Osteocyte (in vitro differentiated cells): ENCODE results near the gene NUDT22. TPM values are rescaled to one million over a fixed set of nuclear protein-coding genes. Genes with fewer than 3 reads are reported as not detected.

ENCODE experiments used
- DNase-seq: peaks from one replicate; pipeline ENCODE4 v3.0.0; 2021; ENCODE audit warnings: mixed read lengths; ENCODE audit not compliant: unreplicated experiment; ENCODE audit errors: extremely low spot score
- H3K27ac Mint-ChIP-seq: one replicate; pipeline ENCODE4 v1.8.0; 2021; ENCODE audit warnings: mild to moderate bottlenecking, mixed read lengths; ENCODE audit not compliant: unreplicated experiment
- H3K27me3 Mint-ChIP-seq: one replicate; pipeline ENCODE4 v1.8.0; 2021; ENCODE audit warnings: mixed read lengths; ENCODE audit not compliant: unreplicated experiment
- H3K36me3 Mint-ChIP-seq: one replicate; pipeline ENCODE4 v1.8.0; 2021; ENCODE audit warnings: mixed read lengths; ENCODE audit not compliant: unreplicated experiment
- H3K4me1 Mint-ChIP-seq: one replicate; pipeline ENCODE4 v1.8.0; 2021; ENCODE audit warnings: mixed read lengths; ENCODE audit not compliant: unreplicated experiment
- H3K4me3 Mint-ChIP-seq: one replicate; pipeline ENCODE4 v1.8.0; 2021; ENCODE audit warnings: mild to moderate bottlenecking, moderate library complexity, mixed read lengths; ENCODE audit not compliant: unreplicated experiment
- H3K9me3 Mint-ChIP-seq: one replicate; pipeline ENCODE4 v1.8.0; 2021; ENCODE audit warnings: mixed read lengths; ENCODE audit not compliant: unreplicated experiment
- total RNA-seq: library from RNA; stranded (reverse); gene quantifications from 2 replicates; pipeline ENCODE4 v1.2.1, GENCODE V29; 2021
- TF ChIP-seq, protein P1 (sequence below): fragments of 200-600 bp; sonication (generic); IDR thresholded peaks from 2 replicates; pipeline ENCODE4 v1.5.0; 2021; ENCODE audit warnings: antibody characterized with exemption, mild to moderate bottlenecking, moderate library complexity

The NUDT22 gene
- total RNA-seq, 1 donor from 2014 or later: 46.8 TPM

DNA sequence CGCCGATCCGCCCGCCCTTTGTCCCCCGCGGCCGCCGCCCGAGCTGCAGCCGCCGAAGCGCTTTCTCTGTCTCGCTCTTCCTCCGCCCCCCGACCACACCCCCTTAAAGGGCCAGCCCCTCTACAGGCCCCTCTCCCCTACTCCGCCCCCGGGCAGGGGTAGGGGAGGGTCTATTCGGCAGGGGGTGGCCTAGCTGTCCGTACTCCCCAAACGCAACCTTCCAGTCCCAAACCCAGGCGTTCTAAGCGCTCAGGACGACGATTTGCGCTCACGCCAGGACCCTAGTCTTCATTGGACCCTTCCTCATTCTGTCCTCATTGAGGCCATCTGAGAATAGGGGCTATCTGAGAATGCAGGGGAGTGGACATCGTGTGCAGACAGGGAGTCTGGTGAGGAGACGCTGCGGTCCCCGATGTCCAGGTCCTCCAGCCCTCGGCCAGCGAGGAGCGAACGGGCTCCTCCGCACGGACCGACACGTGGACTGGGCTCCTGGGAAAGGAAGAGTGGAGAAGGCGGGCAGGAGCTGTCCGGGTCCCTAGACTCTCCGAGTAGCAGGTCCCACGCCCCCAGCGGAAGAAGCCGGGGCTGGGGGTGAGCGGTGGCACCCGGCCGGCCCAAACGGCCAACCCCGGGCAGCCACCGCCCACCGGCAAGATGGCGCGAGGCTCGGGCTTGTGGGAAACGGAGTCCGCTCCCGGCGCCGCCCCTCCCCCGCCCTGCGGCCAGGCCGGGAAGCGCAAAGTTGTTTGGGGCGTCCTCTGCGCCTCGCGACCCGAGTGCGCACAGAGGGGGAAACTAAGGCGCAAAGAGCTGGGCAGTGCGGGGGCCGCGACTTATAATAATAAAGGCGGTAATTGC is 21.0 kb downstream of the NUDT22 start, which contains the start of gene PPP1R14B:
Gene PPP1R14B, minus strand, starts transcription at position 73 of the 858 bp plus-strand sequence. CDS start 270 bp downstream, outside the sequence.
- Mint-ChIP-seq H3K9me3 (no peaks in the 10 kb centered on the region), H3K27me3 (no peaks in the 10 kb centered on the region), H3K36me3 (peaks cover 12% of the 10 kb centered on the region), H3K27ac (peak within 1 kb of the TSS; percentile 93), H3K4me1 (peaks cover 39% of the 10 kb centered on the region), H3K4me3 (peak within 1 kb of the TSS; percentile 90)
- TF ChIP-seq, protein P1, sequence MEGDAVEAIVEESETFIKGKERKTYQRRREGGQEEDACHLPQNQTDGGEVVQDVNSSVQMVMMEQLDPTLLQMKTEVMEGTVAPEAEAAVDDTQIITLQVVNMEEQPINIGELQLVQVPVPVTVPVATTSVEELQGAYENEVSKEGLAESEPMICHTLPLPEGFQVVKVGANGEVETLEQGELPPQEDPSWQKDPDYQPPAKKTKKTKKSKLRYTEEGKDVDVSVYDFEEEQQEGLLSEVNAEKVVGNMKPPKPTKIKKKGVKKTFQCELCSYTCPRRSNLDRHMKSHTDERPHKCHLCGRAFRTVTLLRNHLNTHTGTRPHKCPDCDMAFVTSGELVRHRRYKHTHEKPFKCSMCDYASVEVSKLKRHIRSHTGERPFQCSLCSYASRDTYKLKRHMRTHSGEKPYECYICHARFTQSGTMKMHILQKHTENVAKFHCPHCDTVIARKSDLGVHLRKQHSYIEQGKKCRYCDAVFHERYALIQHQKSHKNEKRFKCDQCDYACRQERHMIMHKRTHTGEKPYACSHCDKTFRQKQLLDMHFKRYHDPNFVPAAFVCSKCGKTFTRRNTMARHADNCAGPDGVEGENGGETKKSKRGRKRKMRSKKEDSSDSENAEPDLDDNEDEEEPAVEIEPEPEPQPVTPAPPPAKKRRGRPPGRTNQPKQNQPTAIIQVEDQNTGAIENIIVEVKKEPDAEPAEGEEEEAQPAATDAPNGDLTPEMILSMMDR: peak; percentile 16
- DNase-seq: peak; percentile 95

DNA sequence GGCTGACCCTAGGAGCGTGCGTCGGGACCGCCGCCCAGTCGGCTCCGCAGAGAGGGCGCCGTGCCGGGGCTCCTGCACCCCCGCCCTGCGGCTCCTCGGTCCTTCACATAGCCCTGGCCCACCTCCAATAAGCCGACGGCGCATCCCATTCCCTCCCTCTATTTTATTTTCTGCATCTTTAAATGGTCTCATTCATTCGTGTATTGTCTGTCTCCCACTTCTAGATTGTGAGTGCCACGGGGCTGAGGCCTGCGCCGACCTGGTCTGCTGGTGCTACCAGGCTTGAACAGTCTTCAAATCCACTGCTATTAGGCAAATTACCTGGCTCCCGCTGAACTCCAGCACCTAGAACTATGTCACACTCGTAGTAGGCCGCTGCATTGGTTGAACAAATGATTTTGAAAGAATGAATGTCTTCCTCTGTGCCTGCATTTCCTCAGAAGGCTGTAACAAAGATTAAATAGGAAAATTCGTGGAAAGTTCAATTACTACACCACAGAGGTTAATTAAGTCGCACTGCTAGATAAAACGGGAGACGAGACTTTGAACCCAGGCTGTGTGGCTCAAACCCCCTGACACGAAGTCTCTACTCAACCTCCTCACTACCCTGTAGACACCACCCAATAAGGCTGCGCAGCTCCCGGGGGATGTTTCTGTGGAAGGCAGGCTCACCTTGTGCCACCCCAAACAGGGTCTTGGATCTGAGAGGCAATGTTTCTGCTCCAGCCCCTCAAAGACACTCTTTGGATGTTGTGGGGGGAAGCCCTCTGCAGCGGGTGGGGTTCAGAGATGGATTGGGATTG is 21.9 kb downstream of the NUDT22 start:
- TF ChIP-seq, protein P1: no peak
- DNase-seq: no peak
- Mint-ChIP-seq H3K36me3 (peaks cover 10% of the 10 kb centered on the region), H3K27me3 (no peaks in the 10 kb centered on the region), H3K4me3 (peak overlapping the region; percentile 82), H3K27ac (peak overlapping the region; percentile 75), H3K9me3 (no peaks in the 10 kb centered on the region), H3K4me1 (peaks cover 35% of the 10 kb centered on the region)

DNA sequence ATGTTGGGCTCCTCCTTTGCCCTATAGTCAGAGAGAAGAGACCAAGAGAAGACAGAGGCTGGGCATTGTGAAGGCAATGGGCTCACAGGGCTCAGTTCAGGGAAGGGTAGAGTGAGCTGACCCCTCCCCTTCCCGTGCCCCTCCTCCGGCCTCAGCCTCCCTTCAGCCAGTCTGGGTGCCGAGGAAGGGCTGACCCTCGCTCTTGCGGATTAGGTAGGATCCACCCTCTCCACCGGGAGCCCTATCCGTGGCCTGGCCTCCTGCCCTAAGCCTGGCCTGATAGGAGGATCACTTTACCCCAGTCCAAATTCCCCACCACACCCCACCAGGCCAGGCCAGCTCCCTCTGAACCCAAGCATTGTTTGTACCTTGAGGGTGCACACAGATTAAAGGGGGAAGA is 22.5 kb downstream of the NUDT22 start:
- H3K27ac Mint-ChIP-seq: no peak overlapping the region
- H3K27me3 Mint-ChIP-seq: no peaks in the 10 kb centered on the region
- H3K36me3 Mint-ChIP-seq: peaks cover 8% of the 10 kb centered on the region
- no peak for DNase-seq
- H3K4me3 Mint-ChIP-seq: no peak overlapping the region
- no peaks in the 10 kb centered on the region for H3K9me3 Mint-ChIP-seq
- TF ChIP-seq, protein P1: no peak
- peaks cover 33% of the 10 kb centered on the region for H3K4me1 Mint-ChIP-seq

DNA sequence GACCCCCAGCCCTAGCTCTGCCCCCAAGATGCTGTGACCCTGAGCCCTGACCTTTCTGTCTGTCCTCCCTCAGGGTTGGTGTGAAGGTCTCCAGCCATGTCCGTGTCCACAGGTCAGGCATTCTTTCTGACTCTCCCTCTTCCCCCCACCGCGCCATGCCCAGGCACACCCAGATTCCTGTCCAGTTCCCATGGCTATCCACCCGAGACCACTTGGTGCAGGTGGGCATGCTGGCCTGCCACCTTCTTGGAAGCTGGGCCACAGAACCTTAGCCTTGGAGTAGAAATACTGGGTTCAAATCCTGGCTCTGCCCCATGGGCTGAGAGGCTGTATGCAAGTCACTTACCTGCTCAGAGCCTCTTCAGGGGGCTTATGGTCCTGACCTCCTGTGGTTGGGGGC is 23.0 kb downstream of the NUDT22 start:
- no peak overlapping the region for H3K27ac Mint-ChIP-seq
- DNase-seq: no peak
- peaks cover 3% of the 10 kb centered on the region for H3K36me3 Mint-ChIP-seq
- no peaks in the 10 kb centered on the region for H3K9me3 Mint-ChIP-seq
- H3K4me3 Mint-ChIP-seq: no peak overlapping the region
- H3K4me1 Mint-ChIP-seq: peaks cover 33% of the 10 kb centered on the region
- TF ChIP-seq, protein P1: no peak
- H3K27me3 Mint-ChIP-seq: no peaks in the 10 kb centered on the region
